NCI-H226 (cell line): Measurements from ENCODE around the gene COL13A1.
A peak's percentile ranks its signal among the peaks of the same experiment; 100 is the strongest.

Source experiments
- DNase-seq: peaks from one replicate; pipeline ENCODE4 v3.0.0-alpha.2; 2015

COL13A1 gene

GRCh38 chr10:69801434-69802315 is at the start of gene COL13A1:
TSS of gene COL13A1 (plus strand) at chr10:69801906. CDS start at chr10:69802424, 518 bp downstream.
- DNase-seq: peak; percentile 51

GRCh38 chr10:69752479-69752878 is 49.2 kb upstream of the COL13A1 start:
- no peak for DNase-seq

- DNase-seq: no peak
These were observed 45.4 kb upstream of the COL13A1 start for GRCh38 chr10:69756279-69756678.

GRCh38 chr10:69757206-69757552 is 44.5 kb upstream of the COL13A1 start:
- DNase-seq: no peak

- DNase-seq: peak; percentile 26
These were observed 44.0 kb upstream of the COL13A1 start for GRCh38 chr10:69757553-69758309.

GRCh38 chr10:69758310-69758728 is 43.4 kb upstream of the COL13A1 start:
- no peak for DNase-seq

GRCh38 chr10:69759641-69760040 is 42.1 kb upstream of the COL13A1 start:
- DNase-seq: no peak

GRCh38 chr10:69760072-69760471 is 41.6 kb upstream of the COL13A1 start:
- no peak for DNase-seq

GRCh38 chr10:69761320-69761719 is 40.4 kb upstream of the COL13A1 start:
- DNase-seq: no peak

- DNase-seq: no peak
These were observed 35.4 kb upstream of the COL13A1 start for GRCh38 chr10:69766161-69766910.

- DNase-seq: no peak
These were observed 33.9 kb upstream of the COL13A1 start for GRCh38 chr10:69767793-69768192.

GRCh38 chr10:69768386-69768785 is 33.3 kb upstream of the COL13A1 start:
- DNase-seq: no peak

- peak; percentile 70 for DNase-seq
These were observed 32.2 kb upstream of the COL13A1 start for GRCh38 chr10:69769395-69769992.

- DNase-seq: no peak
These were observed 28.6 kb upstream of the COL13A1 start for GRCh38 chr10:69772933-69773704.

- no peak for DNase-seq
These were observed 27.1 kb upstream of the COL13A1 start for GRCh38 chr10:69774596-69774995.

- DNase-seq: no peak
These were observed 21.6 kb upstream of the COL13A1 start for GRCh38 chr10:69780077-69780476.

- DNase-seq: peak; percentile 45
These were observed 20.1 kb upstream of the COL13A1 start for GRCh38 chr10:69781576-69781975.

GRCh38 chr10:69783515-69783914 is 18.2 kb upstream of the COL13A1 start:
- DNase-seq: no peak

GRCh38 chr10:69786791-69787190 is 14.9 kb upstream of the COL13A1 start:
- peak; percentile 37 for DNase-seq

GRCh38 chr10:69787681-69788080 is 14.0 kb upstream of the COL13A1 start:
- no peak for DNase-seq

- no peak for DNase-seq
These were observed 12.5 kb upstream of the COL13A1 start for GRCh38 chr10:69789164-69789576.

- DNase-seq: no peak
These were observed 9.9 kb upstream of the COL13A1 start for GRCh38 chr10:69791812-69792211.
